Choroid plexus epithelial cell (primary cell): Measurements from ENCODE around the gene TDRD9.

Experiments
- DNase-seq: peaks from one replicate; pipeline ENCODE4 v3.0.0-alpha.2; 2010; ENCODE audit warnings: low read depth
- H3K4me3 ChIP-seq: 2 replicates; pipeline ENCODE4 v1.5.1; 2011; ENCODE audit warnings: low read depth, mild to moderate bottlenecking, control low read depth, low read length, moderate library complexity
- CTCF ChIP-seq: conservative IDR thresholded peaks from 2 replicates; pipeline ENCODE4 v1.5.1; 2011; ENCODE audit warnings: low read depth, mild to moderate bottlenecking, control low read depth, inconsistent platforms, low read length, moderate library complexity

TDRD9 gene

GRCh38 chr14:104005489-104005888, 77.2 kb downstream of the TDRD9 start:
- no peak for DNase-seq
- TF ChIP-seq CTCF = no peak

GRCh38 chr14:104007121-104007520, 78.9 kb downstream of the TDRD9 start:
- no peak for DNase-seq
- H3K4me3 ChIP-seq = no peak overlapping the region
- no peak for TF ChIP-seq CTCF

More at GRCh38 chr14:104005489-104005888, 77.2 kb downstream of the TDRD9 start:
- H3K4me3 ChIP-seq = no peak overlapping the region

GRCh38 chr14:104009297-104009696, 81.0 kb downstream of the TDRD9 start:
- no peak overlapping the region for H3K4me3 ChIP-seq
- DNase-seq = peak; percentile 32
- TF ChIP-seq CTCF = no peak

- no peak for TF ChIP-seq CTCF
- peak; percentile 10 for DNase-seq
Observed at GRCh38 chr14:104011824-104012517, 83.7 kb downstream of the TDRD9 start.

GRCh38 chr14:104014764-104015163, 86.5 kb downstream of the TDRD9 start:
- no peak overlapping the region for H3K4me3 ChIP-seq
- no peak for TF ChIP-seq CTCF
- no peak for DNase-seq

More at GRCh38 chr14:104011824-104012517, 83.7 kb downstream of the TDRD9 start:
- no peak overlapping the region for H3K4me3 ChIP-seq

- no peak overlapping the region for H3K4me3 ChIP-seq
- no peak for TF ChIP-seq CTCF
- DNase-seq = no peak
Observed at GRCh38 chr14:104016873-104017650, 88.8 kb downstream of the TDRD9 start.

- DNase-seq = no peak
- no peak for TF ChIP-seq CTCF
- no peak overlapping the region for H3K4me3 ChIP-seq
Observed at GRCh38 chr14:104019029-104019428, 90.8 kb downstream of the TDRD9 start.
